H1 (cell line): ENCODE measurements around the gene CDK5R1. TPM values are rescaled to one million over a fixed set of nuclear protein-coding genes. Genes with fewer than 3 reads are reported as not detected.

ENCODE experiments used
- CTCF ChIA-PET: fragments of 300-600 bp; sonication (Branson Sonifier 250); formaldehyde crosslinking; loops from one replicate; lab custom pipeline; 2021; ENCODE audit not compliant: partially characterized antibody; lab: Charles Lee
- POLR2A ChIA-PET: fragments of 300-600 bp; sonication (Branson Sonifier 250); formaldehyde crosslinking; loops from one replicate; lab custom pipeline; 2021; ENCODE audit warnings: inconsistent platforms; ENCODE audit not compliant: partially characterized antibody; lab: Charles Lee
- DNase-seq, 2 experiments: peaks; one replicate each; pipeline versions ENCODE4 v3.0.0 to v3.0.0-alpha.2; 2010 to 2022; ENCODE audit warnings: low spot score in 2 of 2, low read depth in 1 of 2, mixed read lengths in 1 of 2
- FAIRE-seq: peaks from 2 replicates; lab custom pipeline; 2011; peaks lifted over from hg19 to GRCh38; lab: Jason Lieb, UNC
- H2AFZ ChIP-seq: 2 replicates; pipeline ENCODE4 v1.8.1; 2012; ENCODE audit warnings: low read length, inconsistent platforms
- H2AK5ac ChIP-seq: 2 replicates; pipeline ENCODE4 v1.6.1; 2013; ENCODE audit warnings: low read depth, low read length
- H2BK120ac ChIP-seq: replicated peaks from 2 replicates; pipeline ENCODE3; 2013; ENCODE audit warnings: low read depth, low read length, inconsistent platforms
- H2BK12ac ChIP-seq: 2 replicates; pipeline ENCODE4 v1.6.1; 2013; ENCODE audit warnings: low read depth, low read length
- H2BK15ac ChIP-seq: 2 replicates; pipeline ENCODE4 v1.6.1; 2013; ENCODE audit warnings: low read length
- H2BK20ac ChIP-seq: 2 replicates; pipeline ENCODE4 v1.6.1; 2013; ENCODE audit warnings: low read length
- H2BK5ac ChIP-seq: 2 replicates; pipeline ENCODE4 v1.6.1; 2013; ENCODE audit warnings: low read depth, low read length
- H3K14ac ChIP-seq: 2 replicates; pipeline ENCODE4 v1.6.1; 2013; ENCODE audit warnings: inconsistent platforms; ENCODE audit not compliant: insufficient read length
- H3K18ac ChIP-seq: 2 replicates; pipeline ENCODE4 v1.6.1; 2013; ENCODE audit warnings: low read length; ENCODE audit errors: extremely low read depth
- H3K23ac ChIP-seq: 2 replicates; pipeline ENCODE4 v1.6.1; 2013; ENCODE audit warnings: inconsistent platforms; ENCODE audit not compliant: insufficient read length
- H3K23me2 ChIP-seq: 2 replicates; pipeline ENCODE4 v1.6.1; 2013; ENCODE audit warnings: low read depth, low read length
- H3K27ac ChIP-seq: 2 replicates; pipeline ENCODE4 v1.6.1; 2011; ENCODE audit warnings: low read depth, low read length, inconsistent platforms
- H3K27me3 ChIP-seq, 4 experiments: replicated peaks in 1 of 4; 1 replicate in 1 of 4; 2 replicates in 3 of 4; pipeline versions ENCODE4 v1.6.1 to v1.8.1; 2011 to 2013; ENCODE audit warnings: low read length in 3 of 4, mild to moderate bottlenecking in 3 of 4, inconsistent platforms in 2 of 4, mixed read lengths in 2 of 4, moderate library complexity in 1 of 4; ENCODE audit not compliant: control insufficient read depth in 3 of 4, insufficient read depth in 3 of 4; ENCODE audit errors: extremely low read depth in 1 of 4
- H3K36me3 ChIP-seq, 4 experiments: 2 replicates each; pipeline versions ENCODE4 v1.6.1 to v1.8.1; 2011 to 2013; ENCODE audit warnings: mild to moderate bottlenecking in 4 of 4, low read length in 3 of 4, moderate library complexity in 2 of 4, control low read depth in 1 of 4, inconsistent platforms in 1 of 4; ENCODE audit not compliant: insufficient read depth in 4 of 4, control insufficient read depth in 2 of 4
- H3K4ac ChIP-seq: replicated peaks from 2 replicates; pipeline ENCODE3; 2013; ENCODE audit warnings: low read length, low read depth, mixed read lengths, inconsistent platforms; ENCODE audit not compliant: insufficient read length
- H3K4me1 ChIP-seq, 4 experiments: replicated peaks in 1 of 4; 1 replicate in 1 of 4; 2 replicates in 3 of 4; pipeline versions ENCODE4 v1.6.1 to v1.8.1; 2011 to 2013; ENCODE audit warnings: low read length in 3 of 4, inconsistent platforms in 2 of 4, mixed read lengths in 1 of 4; ENCODE audit not compliant: insufficient read depth in 4 of 4, control insufficient read depth in 3 of 4
- H3K4me2 ChIP-seq, 2 experiments: 2 replicates each; pipeline versions ENCODE4 v1.6.1 to v1.8.1; 2011 to 2013; ENCODE audit warnings: low read depth in 2 of 2, low read length in 2 of 2, control low read depth in 1 of 2, inconsistent platforms in 1 of 2, mild to moderate bottlenecking in 1 of 2; ENCODE audit not compliant: insufficient read depth in 1 of 2
- H3K4me3 ChIP-seq, 4 experiments: fragments of 200-600, 300-600 bp in 1 of 4; sonication (generic), shearing (Covaris generic), sonication (Bioruptor Twin) in 1 of 4; 2 replicates each; pipeline versions ENCODE4 v1.5.1 to v1.8.1; 2011 to 2016; ENCODE audit warnings: low read length in 4 of 4, low read depth in 3 of 4, control low read depth in 2 of 4, inconsistent platforms in 2 of 4, mild to moderate bottlenecking in 2 of 4, mixed read lengths in 1 of 4, moderate library complexity in 1 of 4; ENCODE audit not compliant: insufficient read depth in 2 of 4; ENCODE audit errors: extremely low read depth in 1 of 4
- H3K56ac ChIP-seq: replicated peaks from 2 replicates; pipeline ENCODE3; 2013; ENCODE audit warnings: low read depth, mild to moderate bottlenecking, mixed read lengths, low read length, inconsistent platforms; ENCODE audit not compliant: insufficient read length
- H3K79me1 ChIP-seq: 2 replicates; pipeline ENCODE4 v1.6.1; 2013; ENCODE audit warnings: low read depth, low read length, control low read depth
- H3K79me2 ChIP-seq, 2 experiments: 2 replicates each; pipeline versions ENCODE4 v1.6.1 to v1.8.1; 2012 to 2013; ENCODE audit warnings: low read length in 2 of 2, mild to moderate bottlenecking in 2 of 2, inconsistent platforms in 1 of 2; ENCODE audit not compliant: insufficient read depth in 2 of 2, control insufficient read depth in 1 of 2
- H3K9ac ChIP-seq, 4 experiments: replicated peaks in 1 of 4; 1 replicate in 1 of 4; 2 replicates in 3 of 4; pipeline versions ENCODE4 v1.6.1 to v1.8.1; 2011 to 2013; ENCODE audit warnings: low read depth in 3 of 4, low read length in 3 of 4, control low read depth in 2 of 4, mild to moderate bottlenecking in 2 of 4, moderate library complexity in 2 of 4, inconsistent platforms in 1 of 4; ENCODE audit errors: extremely low read depth in 1 of 4
- H3K9me3 ChIP-seq, 2 experiments: 2 replicates each; pipeline versions ENCODE4 v1.6.1 to v1.8.1; 2012 to 2013; ENCODE audit warnings: mild to moderate bottlenecking in 2 of 2, moderate library complexity in 2 of 2, control low read depth in 1 of 2, inconsistent platforms in 1 of 2, low read depth in 1 of 2, low read length in 1 of 2, mixed read lengths in 1 of 2; ENCODE audit not compliant: insufficient read depth in 2 of 2
- H4K20me1 ChIP-seq, 2 experiments: replicated peaks in 1 of 2; 2 replicates each; pipeline versions ENCODE3 to v1.8.1; 2011 to 2013; ENCODE audit warnings: inconsistent platforms in 2 of 2, low read length in 2 of 2, mild to moderate bottlenecking in 1 of 2; ENCODE audit not compliant: insufficient read depth in 2 of 2, control insufficient read depth in 1 of 2
- H4K5ac ChIP-seq: 2 replicates; pipeline ENCODE4 v1.6.1; 2013; ENCODE audit warnings: low read length, low read depth, mixed read lengths, inconsistent platforms; ENCODE audit not compliant: insufficient read length
- H4K8ac ChIP-seq: 2 replicates; pipeline ENCODE4 v1.8.0; 2013; ENCODE audit warnings: mild to moderate bottlenecking, moderate library complexity, low read length, inconsistent platforms; ENCODE audit not compliant: insufficient read depth; ENCODE audit errors: extremely low read depth
- H4K91ac ChIP-seq: replicated peaks from 2 replicates; pipeline ENCODE3; 2013; ENCODE audit warnings: low read length, mixed read lengths, inconsistent platforms; ENCODE audit not compliant: insufficient read length
- WGBS, 2 experiments: shearing (Covaris generic) in 1 of 2; methylation state at CpG; one replicate each; pipeline versions ENCODE4 v1.1.6 to v1.1.7; 2013 to 2015; ENCODE audit warnings: low lambda C conversion rate in 2 of 2, mixed read lengths in 2 of 2, inconsistent platforms in 1 of 2, low coverage in 1 of 2, missing lambda C conversion rate in 1 of 2; ENCODE audit not compliant: insufficient replicate concordance in 2 of 2, insufficient coverage in 1 of 2, insufficient read length in 1 of 2; ENCODE audit errors: extremely low coverage in 1 of 2, missing lambda C conversion rate in 1 of 2; 5-methylcytosine and 5-hydroxymethylcytosine counted together
- polyA plus RNA-seq, 7 experiments: library from polyadenylated mRNA; depleted of rRNA in 3 of 7; stranded (reverse) in 5 of 7; unstranded in 2 of 7; fragments of >200 nt in 5 of 7; fragments of 200-250 nt in 2 of 7; gene quantifications; 1 replicate in 5 of 7; 2 replicates in 1 of 7; 4 replicates in 1 of 7; pipeline versions ENCODE4 v1.2.1 to v1.2.3, GENCODE V29; 2011 to 2013; ENCODE audit warnings: missing spikeins in 2 of 7, mixed read lengths in 2 of 7
- total RNA-seq: library from RNA; stranded (reverse); fragmentation: NEBNext Ultra II Directional; extraction: Animal tissue kit (Norgen Biotek cat#: 25700); gene quantifications from 2 replicates; pipeline ENCODE4 v1.2.1, GENCODE V29; 2021
- TF ChIP-seq, protein P1 (sequence below): IDR thresholded peaks from 2 replicates; pipeline ENCODE4 v1.6.1; 2012; ENCODE audit warnings: inconsistent platforms

CDK5R1 gene
- total and polyA plus RNA-seq, 2 of the 8 experiments (the other 6 are each of a cell fraction or from before 2014, with no cell fraction given): 2.7 to 9.9 TPM

- ChIA-PET CTCF (interaction anchor here (0.6 to 2.0 kb wide), 5 partner anchors 11 to 415 kb away, joined by 4 to 7 read pairs (median 4); no protein-coding TSS in a partner anchor), POLR2A (interaction anchor here (1.1 to 1.5 kb wide), 4 partner anchors 8 to 24 kb away, joined by 3 to 9 read pairs (median 4); partner anchors contain the start of gene CDK5R1)
- WGBS, 2 experiments: 90% methylated on average over 34 of the region's 34 CpGs; no CpG with 5 or more reads in 1 of the 2 experiments
- no peak overlapping the region for H4K91ac ChIP-seq
- H3K14ac ChIP-seq: no peak overlapping the region
- no peaks in the 10 kb centered on the region for H3K23me2 ChIP-seq
- no peak overlapping the region for H3K4ac ChIP-seq
- TF ChIP-seq, protein P1, sequence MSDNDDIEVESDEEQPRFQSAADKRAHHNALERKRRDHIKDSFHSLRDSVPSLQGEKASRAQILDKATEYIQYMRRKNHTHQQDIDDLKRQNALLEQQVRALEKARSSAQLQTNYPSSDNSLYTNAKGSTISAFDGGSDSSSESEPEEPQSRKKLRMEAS: no peak
- H3K79me2 ChIP-seq: 0 out of 4 replicates have a peak, but pooled peaks cover 0 to 8% of the 10 kb centered on the region in 2 experiments
- H2AFZ ChIP-seq: no peak overlapping the region
- H2BK12ac ChIP-seq: no peak overlapping the region
- H3K27ac ChIP-seq: no peak overlapping the region
- no peak overlapping the region for H3K4me3 ChIP-seq
- H4K5ac ChIP-seq: no peak overlapping the region
- no peak overlapping the region for H2AK5ac ChIP-seq
- 0 out of 2 replicates have a peak overlapping the region, but pooled peaks have one; percentile 8 for H4K8ac ChIP-seq
- no peak overlapping the region for H2BK15ac ChIP-seq
- H3K18ac ChIP-seq: no peak overlapping the region
- H2BK120ac ChIP-seq: no peak overlapping the region
- H4K20me1 ChIP-seq: peaks cover 0 to 4% of the 10 kb centered on the region in 2 experiments
- DNase-seq: no peak
- H3K36me3 ChIP-seq: peaks cover 0 to 6% (median 0%) of the 10 kb centered on the region in 4 experiments; a peak in 1 of 8 replicates
- H3K9me3 ChIP-seq: no peaks in the 10 kb centered on the region
- no peak overlapping the region for H3K23ac ChIP-seq
- H3K4me1 ChIP-seq: peaks cover 0 to 15% (median 11%) of the 10 kb centered on the region in 4 experiments; a peak in 6 of 7 replicates
- FAIRE-seq: no peak
- no peak overlapping the region for H3K4me2 ChIP-seq
- no peak overlapping the region for H3K56ac ChIP-seq
- H2BK20ac ChIP-seq: no peak overlapping the region
- peaks cover under 1% of the 10 kb centered on the region; the same call in 1 of the 2 replicates for H3K79me1 ChIP-seq
- no peaks in the 10 kb centered on the region for H3K27me3 ChIP-seq
- H3K9ac ChIP-seq: no peak overlapping the region
- H2BK5ac ChIP-seq: no peak overlapping the region
Observed at GRCh38 chr17:32494621-32495358, 8.0 kb downstream of the CDK5R1 start.
